GM12891 (cell line): Measurements from ENCODE around the gene CDC42EP4.

Experiments
- POLR2A ChIP-seq: IDR thresholded peaks from 2 replicates; pipeline ENCODE4 v1.6.1; 2011; ENCODE audit warnings: low read depth, low read length, control low read depth
- TAF1 ChIP-seq: IDR thresholded peaks from 2 replicates; pipeline ENCODE4 v1.6.1; 2011; ENCODE audit warnings: low read depth, low read length, control low read depth

DNA sequence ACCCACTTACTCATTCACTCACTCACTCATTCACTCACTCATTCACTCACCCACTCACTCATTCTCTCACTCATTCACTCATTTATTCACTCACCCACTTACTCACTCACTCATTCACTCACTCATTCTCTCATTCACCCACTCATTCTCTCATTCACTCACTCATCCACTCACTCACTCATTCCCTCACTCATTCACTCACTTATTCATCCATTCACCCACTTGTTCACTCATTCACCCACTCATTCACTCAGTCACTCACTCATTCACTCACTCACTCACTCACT, 42.5 kb downstream of the CDC42EP4 start:
- TF ChIP-seq POLR2A: no peak
- no peak for TF ChIP-seq TAF1
